Cardiac fibroblast (primary cell): Measurements from ENCODE around the gene AGAP2.

Experiments
- DNase-seq, 2 donors: peaks; one replicate each; pipeline versions ENCODE4 v3.0.0 to v3.0.0-alpha.2; 2010; ENCODE audit warnings: low read depth in 2 of 2
- H3K4me3 ChIP-seq, 2 donors: replicated peaks in 1 of 2; 1 replicate in 1 of 2; 2 replicates in 1 of 2; pipeline ENCODE4 v1.5.1; 2011; ENCODE audit warnings: low read depth in 2 of 2, low read length in 2 of 2, mild to moderate bottlenecking in 2 of 2, moderate library complexity in 1 of 2
- CTCF ChIP-seq: IDR thresholded peaks from one replicate; pipeline ENCODE4 v1.5.1; 2011; ENCODE audit warnings: low read depth, mild to moderate bottlenecking, low read length, inconsistent platforms

The AGAP2 gene

GRCh38 chr12:57732270-57732669 is 6.3 kb downstream of the AGAP2 start:
- TF ChIP-seq CTCF, result no peak
- DNase-seq, result no peak
- no peak overlapping the region for H3K4me3 ChIP-seq

GRCh38 chr12:57731411-57732080 is 7.0 kb downstream of the AGAP2 start:
- DNase-seq, result no peak
- H3K4me3 ChIP-seq, result no peak overlapping the region
- TF ChIP-seq CTCF, result no peak

GRCh38 chr12:57730336-57731067 is 8.0 kb downstream of the AGAP2 start:
- no peak for TF ChIP-seq CTCF
- no peak overlapping the region for H3K4me3 ChIP-seq
- no peak for DNase-seq

GRCh38 chr12:57729321-57729844 is 9.2 kb downstream of the AGAP2 start:
- no peak for TF ChIP-seq CTCF
- DNase-seq, result no peak
- H3K4me3 ChIP-seq, result no peak overlapping the region

GRCh38 chr12:57727758-57728395 is 10.7 kb downstream of the AGAP2 start:
- H3K4me3 ChIP-seq, result no peak overlapping the region
- TF ChIP-seq CTCF, result no peak
- no peak for DNase-seq

- peak in 1 of 2 donors; percentile 52 for DNase-seq
- H3K4me3 ChIP-seq, result peak overlapping the region; percentile 80 to 87
- TF ChIP-seq CTCF, result peak; percentile 42
These were observed 11.4 kb downstream of the AGAP2 start for GRCh38 chr12:57726884-57727757.
